MM.1S (cell line): Measurements from ENCODE around the gene ELMO1.
A peak's percentile ranks its signal among the peaks of the same experiment; 100 is the strongest.

ENCODE experiments used
- DNase-seq: peaks from one replicate; pipeline ENCODE4 v3.0.0-alpha.2; 2015
- H2AFZ ChIP-seq: fragments of 300-600 bp; sonication (generic); 2 replicates; pipeline ENCODE4 v1.6.0; 2016; ENCODE audit warnings: antibody characterized with exemption, low read length
- H3F3A ChIP-seq: fragments of 300-600 bp; sonication (generic); 2 replicates; pipeline ENCODE4 v1.6.1; 2016; ENCODE audit warnings: mild to moderate bottlenecking, antibody characterized with exemption, low read length, moderate library complexity, mixed read lengths; ENCODE audit not compliant: insufficient read depth
- H3K27ac ChIP-seq: fragments of 300-600 bp; sonication (generic); 2 replicates; pipeline ENCODE4 v1.5.1; 2016; ENCODE audit warnings: mild to moderate bottlenecking, low read length
- H3K27me3 ChIP-seq: fragments of 300-600 bp; sonication (generic); replicated peaks from 2 replicates; pipeline ENCODE4 v1.6.0; 2016; ENCODE audit warnings: low read length; ENCODE audit not compliant: insufficient read depth
- H3K36me3 ChIP-seq: fragments of 300-600 bp; sonication (generic); replicated peaks from 2 replicates; pipeline ENCODE4 v1.6.1; 2016; ENCODE audit warnings: mild to moderate bottlenecking, low read length, mixed read lengths; ENCODE audit not compliant: insufficient read depth
- H3K4me1 ChIP-seq: fragments of 300-600 bp; sonication (generic); 2 replicates; pipeline ENCODE4 v1.6.1; 2016; ENCODE audit warnings: low read length, mixed read lengths
- H3K4me2 ChIP-seq: fragments of 300-600 bp; sonication (generic); 2 replicates; pipeline ENCODE4 v1.6.0; 2016; ENCODE audit warnings: low read depth, low read length
- H3K4me3 ChIP-seq: fragments of 300-600 bp; sonication (generic); 2 replicates; pipeline ENCODE4 v1.5.1; 2016; ENCODE audit warnings: low read length, mixed read lengths
- H3K79me2 ChIP-seq: fragments of 300-600 bp; sonication (generic); 2 replicates; pipeline ENCODE4 v1.6.1; 2016; ENCODE audit warnings: mixed run types, low read length, mixed read lengths
- H3K9ac ChIP-seq: fragments of 300-600 bp; sonication (generic); 2 replicates; pipeline ENCODE4 v1.6.1; 2016; ENCODE audit warnings: low read length, mixed read lengths
- H3K9me2 ChIP-seq: fragments of 300-600 bp; sonication (generic); replicated peaks from 2 replicates; pipeline ENCODE4 v1.6.1; 2016; ENCODE audit warnings: mild to moderate bottlenecking, low read length, mixed read lengths; ENCODE audit not compliant: insufficient read depth
- H3K9me3 ChIP-seq: fragments of 300-600 bp; sonication (generic); replicated peaks from 2 replicates; pipeline ENCODE4 v1.6.1; 2016; ENCODE audit warnings: mild to moderate bottlenecking, low read length, mixed read lengths; ENCODE audit not compliant: insufficient read depth
- H4K20me1 ChIP-seq: fragments of 300-600 bp; sonication (generic); 2 replicates; pipeline ENCODE4 v1.6.1; 2016; ENCODE audit warnings: mild to moderate bottlenecking, low read length, moderate library complexity, mixed read lengths; ENCODE audit not compliant: insufficient read depth
- CTCF ChIP-seq: fragments of 300-600 bp; sonication (generic); IDR thresholded peaks from 2 replicates; pipeline ENCODE4 v1.5.1; 2016; ENCODE audit warnings: antibody characterized with exemption, low read length, mixed read lengths
- EZH2 ChIP-seq: fragments of 300-600 bp; sonication (generic); optimal IDR thresholded peaks from 2 replicates; pipeline ENCODE3; 2017; ENCODE audit warnings: low read depth, mild to moderate bottlenecking, antibody characterized with exemption, low read length, mixed read lengths
- EZH2phosphoT487 ChIP-seq: fragments of 300-600 bp; sonication (generic); IDR thresholded peaks from 2 replicates; pipeline ENCODE4 v1.6.1; 2018; ENCODE audit warnings: antibody characterized with exemption, low read length

ELMO1 gene, protein sequence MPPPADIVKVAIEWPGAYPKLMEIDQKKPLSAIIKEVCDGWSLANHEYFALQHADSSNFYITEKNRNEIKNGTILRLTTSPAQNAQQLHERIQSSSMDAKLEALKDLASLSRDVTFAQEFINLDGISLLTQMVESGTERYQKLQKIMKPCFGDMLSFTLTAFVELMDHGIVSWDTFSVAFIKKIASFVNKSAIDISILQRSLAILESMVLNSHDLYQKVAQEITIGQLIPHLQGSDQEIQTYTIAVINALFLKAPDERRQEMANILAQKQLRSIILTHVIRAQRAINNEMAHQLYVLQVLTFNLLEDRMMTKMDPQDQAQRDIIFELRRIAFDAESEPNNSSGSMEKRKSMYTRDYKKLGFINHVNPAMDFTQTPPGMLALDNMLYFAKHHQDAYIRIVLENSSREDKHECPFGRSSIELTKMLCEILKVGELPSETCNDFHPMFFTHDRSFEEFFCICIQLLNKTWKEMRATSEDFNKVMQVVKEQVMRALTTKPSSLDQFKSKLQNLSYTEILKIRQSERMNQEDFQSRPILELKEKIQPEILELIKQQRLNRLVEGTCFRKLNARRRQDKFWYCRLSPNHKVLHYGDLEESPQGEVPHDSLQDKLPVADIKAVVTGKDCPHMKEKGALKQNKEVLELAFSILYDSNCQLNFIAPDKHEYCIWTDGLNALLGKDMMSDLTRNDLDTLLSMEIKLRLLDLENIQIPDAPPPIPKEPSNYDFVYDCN

DNA sequence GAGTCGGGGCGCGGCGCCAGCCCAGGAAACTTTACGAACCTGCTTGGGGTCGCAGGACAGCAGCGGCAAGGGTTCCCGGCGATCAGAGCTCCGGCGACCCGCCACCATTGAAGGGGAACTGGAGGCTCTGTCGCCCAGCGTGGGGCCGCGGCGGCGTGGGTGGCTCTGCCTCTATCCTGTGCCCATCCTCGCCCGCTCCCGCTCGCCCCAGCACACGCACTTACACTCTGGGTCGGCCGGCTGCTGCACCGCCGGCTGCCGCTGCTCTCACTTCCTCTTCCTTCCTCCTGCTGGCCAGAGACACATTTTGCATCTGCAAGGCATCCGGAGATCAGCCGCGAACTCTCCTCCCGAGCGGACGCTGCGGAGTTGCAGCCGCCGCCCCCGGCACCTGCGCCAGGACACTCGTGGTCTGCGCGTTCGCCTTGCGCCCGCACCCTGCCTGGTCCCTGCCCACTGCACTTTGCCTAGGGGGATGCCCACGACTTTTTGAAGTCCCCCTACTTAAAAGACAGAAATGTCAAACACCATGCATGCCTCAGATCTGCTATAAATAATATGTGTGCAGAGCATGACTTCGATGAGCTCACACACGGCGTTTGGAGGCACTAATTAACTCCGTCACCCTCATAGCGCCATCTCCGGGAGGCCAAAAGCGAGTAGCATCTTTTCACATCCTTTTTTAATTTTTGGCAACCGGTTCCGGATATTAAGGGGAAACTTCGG is at the start of gene ELMO1:
Gene ELMO1 (minus strand): TSS at position 229 of the 726 bp plus-strand sequence. CDS start 106,174 bp downstream, outside the sequence.
- Histone ChIP-seq H3K4me2 (peak within 1 kb of the TSS; percentile 88), H3K27ac (peak within 1 kb of the TSS; percentile 37; the same call in 1 of the 2 replicates), H3K36me3 (no peaks in the 10 kb centered on the region), H4K20me1 (no peaks in the 10 kb centered on the region), H3K4me1 (no peaks in the 10 kb centered on the region; the same call in 1 of the 2 replicates), H3K4me3 (peak within 1 kb of the TSS; percentile 84), H3K9ac (peak within 1 kb of the TSS; percentile 56), H2AFZ (peak within 1 kb of the TSS; percentile 63), H3K9me3 (no peaks in the 10 kb centered on the region), H3K27me3 (no peaks in the 10 kb centered on the region), H3F3A (peaks cover 11% of the 10 kb centered on the region; the same call in 1 of the 2 replicates), H3K9me2 (no peaks in the 10 kb centered on the region), H3K79me2 (no peaks in the 10 kb centered on the region)
- TF ChIP-seq EZH2phosphoT487, result no peak
- TF ChIP-seq CTCF, result peak; percentile 40
- no peak for TF ChIP-seq EZH2
- DNase-seq, result peak; percentile 91

GRCh38 chr7:37497576-37497975 is 48.9 kb upstream of the ELMO1 start:
- H3K27me3 ChIP-seq, result no peaks in the 10 kb centered on the region
- peaks cover 14% of the 10 kb centered on the region for H3F3A ChIP-seq
- no peaks in the 10 kb centered on the region for H3K9me2 ChIP-seq
- no peaks in the 10 kb centered on the region for H4K20me1 ChIP-seq
- H3K9me3 ChIP-seq, result no peaks in the 10 kb centered on the region
- no peak for DNase-seq
- no peak overlapping the region for H3K27ac ChIP-seq
- peaks cover 20% of the 10 kb centered on the region for H3K4me1 ChIP-seq
- H3K36me3 ChIP-seq, result no peaks in the 10 kb centered on the region
- no peak for TF ChIP-seq EZH2phosphoT487
- TF ChIP-seq EZH2, result no peak
- TF ChIP-seq CTCF, result no peak
- no peak overlapping the region for H3K9ac ChIP-seq
- H3K79me2 ChIP-seq, result no peaks in the 10 kb centered on the region
- H2AFZ ChIP-seq, result no peak overlapping the region
- no peak overlapping the region for H3K4me3 ChIP-seq
- no peak overlapping the region for H3K4me2 ChIP-seq

GRCh38 chr7:37495574-37496184 is 47.0 kb upstream of the ELMO1 start:
- Histone ChIP-seq H3K9me2 (no peaks in the 10 kb centered on the region), H3K4me2 (peak overlapping the region; percentile 71), H3K27me3 (no peaks in the 10 kb centered on the region), H3K36me3 (no peaks in the 10 kb centered on the region), H3K27ac (peak overlapping the region; percentile 74; the same call in 1 of the 2 replicates), H3K9me3 (no peaks in the 10 kb centered on the region), H3F3A (peaks cover 14% of the 10 kb centered on the region), H2AFZ (peak overlapping the region; percentile 59; the same call in 1 of the 2 replicates), H4K20me1 (no peaks in the 10 kb centered on the region), H3K9ac (no peak overlapping the region), H3K4me3 (no peak overlapping the region), H3K79me2 (no peaks in the 10 kb centered on the region), H3K4me1 (peaks cover 20% of the 10 kb centered on the region)
- TF ChIP-seq CTCF (peak; percentile 57), EZH2phosphoT487 (no peak), EZH2 (no peak)
- peak; percentile 48 for DNase-seq
